Measurements from ENCODE around the gene DDX10.
"Not testable (repeated sequence)": the region's sequence is repeated elsewhere in the genome, so short reads cannot be mapped to it uniquely, and the experiment has no call there.

Gene DDX10

DNA sequence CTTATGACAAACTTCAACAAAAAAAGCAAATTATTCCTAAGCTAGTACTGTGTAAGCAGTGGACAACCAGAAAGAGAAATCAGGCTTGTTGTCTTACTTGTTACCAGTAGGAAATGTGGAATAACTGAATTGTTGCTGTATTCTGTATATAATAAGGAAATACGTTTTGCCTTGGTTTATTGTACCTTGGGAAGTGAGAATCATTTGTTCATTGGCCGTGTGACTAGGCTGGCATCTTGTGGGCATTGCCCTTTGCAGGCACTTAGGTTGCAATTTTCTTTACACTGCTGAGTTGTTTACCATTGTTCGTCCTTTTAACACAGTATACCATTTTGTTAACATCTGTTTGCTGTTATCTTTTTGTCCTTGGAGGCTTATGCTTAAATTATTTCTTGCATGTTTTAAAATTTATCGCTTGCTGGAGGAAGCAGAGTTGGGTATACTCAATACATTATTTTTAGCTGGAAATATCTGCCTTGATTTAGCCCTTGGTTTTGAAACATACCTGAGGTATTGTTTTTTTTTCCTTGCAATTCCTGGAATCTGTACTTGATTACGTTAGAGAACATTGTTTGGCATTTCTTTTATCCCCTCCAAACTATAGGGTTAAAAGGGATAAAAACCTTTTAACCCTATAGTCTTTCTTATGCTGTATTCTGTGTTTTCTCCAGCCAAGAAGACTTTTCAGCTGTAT is 109.3 kb downstream of the DDX10 start:
- DNase-seq (ENCODE audit: low read depth), result no peak
- no peak overlapping the region for H3K4me3 ChIP-seq (ENCODE audit: low read depth, low read length)
- TF ChIP-seq, protein P1, sequence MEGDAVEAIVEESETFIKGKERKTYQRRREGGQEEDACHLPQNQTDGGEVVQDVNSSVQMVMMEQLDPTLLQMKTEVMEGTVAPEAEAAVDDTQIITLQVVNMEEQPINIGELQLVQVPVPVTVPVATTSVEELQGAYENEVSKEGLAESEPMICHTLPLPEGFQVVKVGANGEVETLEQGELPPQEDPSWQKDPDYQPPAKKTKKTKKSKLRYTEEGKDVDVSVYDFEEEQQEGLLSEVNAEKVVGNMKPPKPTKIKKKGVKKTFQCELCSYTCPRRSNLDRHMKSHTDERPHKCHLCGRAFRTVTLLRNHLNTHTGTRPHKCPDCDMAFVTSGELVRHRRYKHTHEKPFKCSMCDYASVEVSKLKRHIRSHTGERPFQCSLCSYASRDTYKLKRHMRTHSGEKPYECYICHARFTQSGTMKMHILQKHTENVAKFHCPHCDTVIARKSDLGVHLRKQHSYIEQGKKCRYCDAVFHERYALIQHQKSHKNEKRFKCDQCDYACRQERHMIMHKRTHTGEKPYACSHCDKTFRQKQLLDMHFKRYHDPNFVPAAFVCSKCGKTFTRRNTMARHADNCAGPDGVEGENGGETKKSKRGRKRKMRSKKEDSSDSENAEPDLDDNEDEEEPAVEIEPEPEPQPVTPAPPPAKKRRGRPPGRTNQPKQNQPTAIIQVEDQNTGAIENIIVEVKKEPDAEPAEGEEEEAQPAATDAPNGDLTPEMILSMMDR (IDR thresholded peaks at IDR 0.05; ENCODE audit: insufficient read depth, low read depth, low read length, missing control alignments), result no peak

DNA sequence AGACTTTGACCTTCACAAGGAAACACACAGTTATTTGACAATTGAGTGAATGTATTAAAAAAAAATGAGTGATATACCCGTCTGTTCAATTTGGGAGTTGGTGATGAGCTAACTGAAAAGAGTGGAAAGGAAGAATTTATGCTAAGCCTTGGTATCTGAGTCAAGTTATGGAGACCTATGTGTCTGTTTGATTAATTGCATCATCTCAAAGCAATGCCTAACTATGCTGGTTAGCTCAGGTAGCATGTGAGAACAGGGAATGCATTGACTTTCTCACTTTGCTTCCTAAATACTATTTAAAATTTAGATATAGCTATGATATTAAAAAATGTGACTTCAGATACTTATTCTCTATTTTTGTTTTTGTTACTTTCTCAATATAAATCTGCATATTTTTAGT is 110.5 kb downstream of the DDX10 start:
- DNase-seq (ENCODE audit: low read depth), result no peak
- H3K4me3 ChIP-seq (ENCODE audit: low read depth, low read length), result no peak overlapping the region
- TF ChIP-seq, protein P1 (IDR thresholded peaks at IDR 0.05; ENCODE audit: insufficient read depth, low read depth, low read length, missing control alignments), result no peak

DNA sequence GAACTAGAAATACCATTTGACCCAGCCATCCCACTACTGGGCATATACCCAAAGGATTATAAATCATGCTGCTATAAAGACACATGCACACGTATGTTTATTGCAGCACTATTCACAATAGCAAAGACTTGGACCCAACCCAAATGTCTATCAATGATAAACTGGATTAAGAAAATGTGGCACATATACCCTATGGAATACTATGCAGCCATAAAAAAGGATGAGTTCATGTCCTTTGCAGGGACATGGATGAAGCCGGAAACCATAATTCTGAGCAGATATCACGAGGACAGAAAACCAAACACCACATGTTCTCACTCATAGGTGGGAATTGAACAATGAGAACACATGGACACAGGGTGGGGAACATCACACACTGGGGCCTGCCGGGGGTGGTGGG is 114.3 kb downstream of the DDX10 start:
- DNase-seq (ENCODE audit: low read depth); H3K4me3 ChIP-seq (ENCODE audit: low read depth, low read length): not testable (repeated sequence)

DNA sequence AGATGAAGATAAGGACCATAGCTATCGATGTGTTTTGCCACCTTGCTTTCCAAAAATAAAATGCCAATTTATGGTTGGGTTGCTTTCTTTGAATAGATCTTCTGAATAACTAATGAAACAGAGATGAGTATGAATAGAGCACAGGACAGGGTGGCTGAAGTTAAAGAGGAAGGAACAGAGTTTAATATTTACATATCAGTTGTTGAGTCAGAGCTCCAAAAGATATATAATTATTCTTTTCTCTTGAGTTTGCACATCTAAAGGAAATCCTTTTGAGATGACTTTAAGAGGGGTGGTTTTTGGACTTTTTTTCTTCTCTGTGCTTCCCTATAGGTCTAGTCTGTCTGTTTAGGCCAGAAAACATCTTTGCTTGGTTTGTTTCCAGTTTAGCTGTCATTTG is 115.2 kb downstream of the DDX10 start:
- TF ChIP-seq, protein P1 (IDR thresholded peaks at IDR 0.05; ENCODE audit: insufficient read depth, low read depth, low read length, missing control alignments), result no peak
- no peak overlapping the region for H3K4me3 ChIP-seq (ENCODE audit: low read depth, low read length)
- no peak for DNase-seq (ENCODE audit: low read depth)

DNA sequence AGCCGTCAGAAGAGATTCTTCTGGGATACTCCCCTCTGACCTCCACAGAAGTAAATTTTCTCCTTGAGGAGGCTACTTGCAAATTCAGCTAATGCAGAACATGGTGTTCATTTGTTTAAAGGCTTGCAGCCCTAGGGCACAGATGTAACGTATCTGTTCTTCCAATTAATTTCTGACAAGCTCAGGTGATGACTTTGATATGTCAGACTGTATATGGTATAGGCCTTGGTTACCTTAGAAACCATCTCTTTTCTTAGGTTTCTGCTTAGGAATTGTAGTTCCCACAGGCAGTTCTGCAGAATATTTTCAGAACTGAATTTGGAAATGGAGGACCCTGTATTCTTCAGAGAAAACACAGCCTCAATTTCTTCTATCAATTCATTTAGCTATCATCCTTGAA is 117.1 kb downstream of the DDX10 start:
- H3K4me3 ChIP-seq (ENCODE audit: low read depth, low read length), result no peak overlapping the region
- no peak for DNase-seq (ENCODE audit: low read depth)
- TF ChIP-seq, protein P1 (IDR thresholded peaks at IDR 0.05; ENCODE audit: insufficient read depth, low read depth, low read length, missing control alignments), result no peak

DNA sequence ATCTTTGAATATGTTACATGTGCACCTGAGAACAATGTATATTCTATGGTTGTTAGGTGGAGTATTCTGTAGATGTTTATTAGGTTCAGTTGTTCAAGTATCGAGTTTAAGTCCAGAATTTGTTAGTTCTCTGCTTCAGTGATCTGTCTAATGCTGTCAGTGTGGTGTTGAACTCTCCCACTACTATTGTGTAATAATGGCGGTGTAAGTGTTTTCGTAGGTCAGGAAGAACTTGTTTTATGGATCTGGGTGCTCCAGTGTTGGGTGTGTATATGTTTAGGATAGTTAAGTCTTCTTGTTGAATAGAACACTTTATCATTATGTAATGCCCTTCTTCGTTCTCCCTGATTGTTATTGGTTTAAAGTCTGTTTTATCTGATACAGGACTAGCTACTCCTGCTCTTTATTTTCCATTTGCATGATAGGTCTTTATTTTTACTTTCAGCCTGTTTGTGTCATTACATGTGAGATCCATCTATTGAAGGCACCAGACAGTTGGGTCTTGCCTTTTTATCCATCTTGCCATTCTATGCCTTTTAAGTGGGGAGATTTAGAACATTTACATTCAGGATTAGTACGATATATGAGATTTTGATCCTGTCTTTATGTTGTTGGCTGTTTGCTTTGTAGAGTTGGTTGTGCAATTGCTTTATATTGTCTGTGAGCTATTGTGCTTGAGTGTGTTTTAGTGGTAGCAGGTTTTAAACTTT is 121.6 kb downstream of the DDX10 start:
- DNase-seq (ENCODE audit: low read depth), result no peak
- TF ChIP-seq, protein P1 (IDR thresholded peaks at IDR 0.05; ENCODE audit: insufficient read depth, low read depth, low read length, missing control alignments), result no peak
- H3K4me3 ChIP-seq (ENCODE audit: low read depth, low read length), result no peak overlapping the region

DNA sequence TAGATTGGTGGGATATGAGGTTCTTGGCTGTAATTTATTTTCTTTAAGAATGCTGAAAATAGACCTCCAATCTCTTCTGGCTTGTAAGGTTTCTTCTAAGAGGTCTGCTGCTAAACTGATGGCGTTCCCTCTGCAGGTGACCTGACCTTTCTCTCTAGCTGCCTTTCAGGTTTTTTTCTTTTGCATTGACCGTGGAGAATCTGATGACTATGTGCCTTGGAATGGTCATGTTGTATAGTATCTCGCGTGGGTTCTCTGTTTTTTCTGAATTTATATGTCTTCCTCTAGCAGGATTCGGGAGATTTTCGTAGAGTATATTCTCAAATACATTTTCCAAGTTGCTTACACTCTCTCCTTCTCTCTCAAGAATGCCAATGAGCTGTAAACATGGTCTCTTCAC is 122.2 kb downstream of the DDX10 start:
- TF ChIP-seq, protein P1 (IDR thresholded peaks at IDR 0.05; ENCODE audit: insufficient read depth, low read depth, low read length, missing control alignments), result no peak
- DNase-seq (ENCODE audit: low read depth), result no peak
- H3K4me3 ChIP-seq (ENCODE audit: low read depth, low read length), result no peak overlapping the region
